LNCaP clone FGC (cell line): ENCODE measurements around the gene SLC27A4.

ENCODE experiments used
- DNase-seq: peaks from one replicate; pipeline ENCODE4 v3.0.0-alpha.2; 2011; ENCODE audit warnings: low read depth
- H3K4me3 ChIP-seq: 2 replicates; pipeline ENCODE4 v1.5.1; 2011; ENCODE audit warnings: mild to moderate bottlenecking, low read depth, low read length, control low read depth
- CTCF ChIP-seq: IDR thresholded peaks from 2 replicates; pipeline ENCODE4 v1.5.1; 2012; ENCODE audit warnings: mild to moderate bottlenecking; ENCODE audit not compliant: control insufficient read depth, insufficient read depth; ENCODE audit errors: extremely low read depth

SLC27A4 gene

DNA sequence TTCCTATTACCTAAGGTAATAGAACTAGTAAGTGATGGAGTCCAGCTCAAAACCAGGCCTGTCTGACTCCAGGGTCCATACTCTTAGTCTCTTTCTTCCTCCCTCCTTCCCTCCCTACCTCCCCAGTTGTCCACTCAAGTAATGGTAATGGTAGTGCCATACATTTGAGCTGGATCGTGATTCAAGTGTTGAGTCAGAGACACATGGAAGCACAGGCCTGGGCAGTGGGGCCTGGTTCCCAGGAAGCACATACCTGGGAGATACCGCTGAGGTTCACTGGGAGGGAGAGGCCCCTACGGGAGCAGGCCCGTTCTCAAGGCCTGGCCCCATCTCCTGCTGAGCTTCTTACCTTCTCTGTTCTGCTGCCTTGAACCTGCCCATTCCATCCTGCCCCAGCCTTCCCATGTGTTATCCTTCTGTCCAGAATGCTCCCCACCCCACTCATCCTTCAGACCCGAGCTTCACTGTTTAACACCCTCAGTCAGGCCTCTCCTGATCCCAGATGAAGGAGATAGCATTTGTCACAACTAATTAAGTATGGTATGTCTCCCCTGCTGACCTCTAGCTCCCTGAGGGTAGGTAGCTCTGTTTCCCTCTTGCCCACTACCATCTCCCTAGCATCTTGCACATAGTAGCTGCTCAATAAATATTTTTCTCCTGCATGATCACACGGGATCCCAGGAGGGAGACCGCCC lies 44.6 kb downstream of the SLC27A4 start:
- DNase-seq = no peak
- no peak for TF ChIP-seq CTCF
- no peak overlapping the region for H3K4me3 ChIP-seq

DNA sequence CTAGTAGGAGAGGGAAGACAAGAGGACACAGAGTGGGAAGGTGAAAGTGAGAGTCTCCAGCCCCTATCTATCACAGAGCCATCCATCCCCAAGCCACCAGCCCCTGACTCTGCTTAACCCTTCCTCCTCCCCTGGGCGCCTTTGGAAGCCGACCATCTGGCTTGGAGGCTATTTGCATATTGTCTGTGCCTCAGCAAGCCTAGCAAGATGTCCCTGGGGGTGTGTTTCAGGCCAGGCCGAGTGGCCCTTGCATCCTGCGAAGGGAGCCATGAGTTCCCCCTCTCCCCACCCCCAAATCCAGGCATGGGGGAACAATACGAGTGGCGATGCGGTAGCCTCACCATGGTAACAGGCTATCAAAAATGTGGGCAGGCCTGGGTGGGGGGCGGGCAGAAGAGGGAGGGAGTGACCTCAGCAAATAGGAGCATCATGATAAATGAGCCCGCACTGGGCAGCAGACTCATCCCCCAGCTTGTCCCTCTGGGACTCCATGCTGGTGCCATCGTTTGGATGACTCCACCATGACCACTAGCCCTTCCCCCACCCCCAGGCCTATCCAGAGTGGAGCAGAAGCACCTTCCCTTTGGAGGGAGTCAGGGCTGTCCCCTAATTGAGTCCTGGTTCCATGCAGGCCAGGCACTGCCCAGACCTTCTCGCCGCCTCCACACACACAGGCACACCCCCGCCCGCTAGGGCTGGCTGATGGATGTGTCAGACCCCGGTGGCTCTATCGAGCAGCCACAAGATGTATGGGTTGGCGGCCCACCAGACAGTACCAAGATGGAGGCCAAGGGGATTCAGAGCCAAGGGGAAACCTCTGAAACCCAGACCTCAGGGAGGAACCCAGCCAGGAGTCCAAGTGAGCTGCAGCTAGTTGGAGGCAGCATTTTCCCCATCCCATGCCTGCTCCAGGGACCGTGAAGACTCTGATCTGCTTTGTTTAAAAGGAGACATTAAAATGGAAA lies 45.5 kb downstream of the SLC27A4 start:
- no peak overlapping the region for H3K4me3 ChIP-seq
- TF ChIP-seq CTCF = no peak
- DNase-seq = no peak

DNA sequence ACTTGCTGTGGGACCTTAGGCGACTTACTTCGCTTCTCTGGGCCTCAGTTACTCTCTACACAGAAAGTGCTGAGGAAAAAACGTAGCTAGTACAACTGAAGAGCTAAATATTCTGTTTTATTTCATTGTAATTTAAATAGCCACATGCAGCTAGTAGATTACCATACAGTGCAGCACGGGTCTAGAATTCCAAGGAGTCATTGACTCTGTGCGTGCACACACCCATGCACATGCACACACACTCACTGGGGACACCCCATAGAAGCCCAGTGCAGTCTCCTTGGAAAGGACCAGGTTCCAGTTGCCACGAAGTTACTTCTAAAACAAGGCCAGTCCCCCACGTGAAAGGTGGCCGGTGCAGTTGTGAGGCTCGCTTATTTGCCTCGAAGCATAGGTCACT lies 47.8 kb downstream of the SLC27A4 start:
- TF ChIP-seq CTCF = no peak

DNA sequence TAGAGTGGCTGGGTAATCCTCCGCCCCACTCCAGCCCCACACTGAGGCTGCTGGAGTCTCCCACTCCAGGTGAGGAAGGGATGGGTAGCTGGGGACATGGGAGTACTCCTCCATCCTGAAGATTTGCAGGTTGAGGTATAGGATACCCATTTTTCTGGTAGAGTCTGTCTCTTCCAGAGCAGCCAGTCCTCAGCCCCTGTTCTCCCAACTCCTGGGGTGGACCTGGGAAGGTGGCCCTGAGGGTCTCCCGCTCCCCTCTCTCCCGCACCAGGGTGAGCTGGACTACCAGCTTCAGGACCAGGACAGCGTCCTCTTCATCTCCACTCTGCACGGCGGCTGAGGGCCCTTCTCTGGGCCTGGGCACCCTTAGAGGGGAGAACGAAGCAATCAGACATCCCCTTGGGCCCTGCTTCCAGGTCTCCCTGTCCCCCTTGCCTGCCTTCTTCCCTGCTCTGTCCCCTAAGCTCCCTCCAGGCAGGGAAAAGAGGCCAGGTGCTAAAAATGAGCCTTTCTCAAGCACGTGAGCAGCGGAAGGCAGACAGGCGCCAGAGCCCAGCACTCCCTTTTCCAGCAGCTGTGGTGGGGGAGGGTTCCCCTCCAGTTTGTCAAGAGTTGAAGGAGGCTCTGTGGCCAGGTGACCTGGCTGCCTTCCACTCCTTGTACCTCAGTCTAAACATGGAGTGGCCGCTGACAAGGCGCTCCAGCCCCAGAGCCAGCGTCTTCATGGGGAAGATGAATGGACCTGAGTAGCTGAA lies 49.2 kb downstream of the SLC27A4 start:
- no peak for DNase-seq
- TF ChIP-seq CTCF = no peak
- H3K4me3 ChIP-seq = no peak overlapping the region

More for the DNA sequence above, 47.8 kb downstream of the SLC27A4 start:
- no peak overlapping the region for H3K4me3 ChIP-seq
- no peak for DNase-seq

GRCh38 chr9:128390150-128390812 lies 50.0 kb downstream of the SLC27A4 start:
- no peak for TF ChIP-seq CTCF
- no peak for DNase-seq
- no peak overlapping the region for H3K4me3 ChIP-seq
